Spleen (tissue), 7 donors: Measurements from ENCODE around the gene KCNJ10.

Source experiments
- POLR2A ChIP-seq, 3 donors: fragments of 450-650 bp; IDR thresholded peaks; one replicate each; pipeline ENCODE4 v1.5.1; 2017; ENCODE audit warnings: antibody characterized with exemption in 3 of 3, mild to moderate bottlenecking in 1 of 3
- TF ChIP-seq, protein P1 (sequence below), 11 experiments: fragments of 200-600 bp in 7 of 11; fragments of 450-650 bp in 4 of 11; sonication (generic) in 4 of 11; IDR thresholded peaks in 8 of 11; conservative IDR thresholded peaks in 3 of 11; 1 replicate in 7 of 11; 2 replicates in 4 of 11; pipeline versions ENCODE4 v1.4.0 to v1.8.0; 2016 to 2021; ENCODE audit warnings: antibody characterized with exemption in 11 of 11, inconsistent platforms in 4 of 11, mild to moderate bottlenecking in 1 of 11
- donor health status: DM: no; HTN: no; CAD: no; lungs with moderate emphysema.
- donor health status: DM: no; HTN: no; CAD: no.
- donor health status: DM: no; HTN: no; CAD: no.

- no peak for TF ChIP-seq POLR2A (IDR thresholded peaks at IDR 0.05)
- TF ChIP-seq, protein P1, sequence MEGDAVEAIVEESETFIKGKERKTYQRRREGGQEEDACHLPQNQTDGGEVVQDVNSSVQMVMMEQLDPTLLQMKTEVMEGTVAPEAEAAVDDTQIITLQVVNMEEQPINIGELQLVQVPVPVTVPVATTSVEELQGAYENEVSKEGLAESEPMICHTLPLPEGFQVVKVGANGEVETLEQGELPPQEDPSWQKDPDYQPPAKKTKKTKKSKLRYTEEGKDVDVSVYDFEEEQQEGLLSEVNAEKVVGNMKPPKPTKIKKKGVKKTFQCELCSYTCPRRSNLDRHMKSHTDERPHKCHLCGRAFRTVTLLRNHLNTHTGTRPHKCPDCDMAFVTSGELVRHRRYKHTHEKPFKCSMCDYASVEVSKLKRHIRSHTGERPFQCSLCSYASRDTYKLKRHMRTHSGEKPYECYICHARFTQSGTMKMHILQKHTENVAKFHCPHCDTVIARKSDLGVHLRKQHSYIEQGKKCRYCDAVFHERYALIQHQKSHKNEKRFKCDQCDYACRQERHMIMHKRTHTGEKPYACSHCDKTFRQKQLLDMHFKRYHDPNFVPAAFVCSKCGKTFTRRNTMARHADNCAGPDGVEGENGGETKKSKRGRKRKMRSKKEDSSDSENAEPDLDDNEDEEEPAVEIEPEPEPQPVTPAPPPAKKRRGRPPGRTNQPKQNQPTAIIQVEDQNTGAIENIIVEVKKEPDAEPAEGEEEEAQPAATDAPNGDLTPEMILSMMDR (IDR thresholded peaks at IDR 0.05 in 8 of 11, conservative IDR thresholded peaks at IDR 0.05 in 3 of 11) = no peak
Observed at GRCh38 chr1:159978107-159978398, 91.9 kb downstream of the KCNJ10 start.
